Astrocyte of the cerebellum (primary cell): ENCODE measurements around the gene ATXN1.

Experiments
- DNase-seq: peaks from one replicate; pipeline ENCODE4 v3.0.0-alpha.2; 2011; ENCODE audit warnings: low read depth
- H3K4me3 ChIP-seq: 2 replicates; pipeline ENCODE4 v1.5.1; 2011; ENCODE audit warnings: mild to moderate bottlenecking, low read depth, low read length, moderate library complexity
- CTCF ChIP-seq: IDR thresholded peaks from 2 replicates; pipeline ENCODE4 v1.5.1; 2012; ENCODE audit warnings: low read length, low read depth, moderate library complexity, mild to moderate bottlenecking; ENCODE audit errors: missing control alignments
- in situ Hi-C: cut with HindIII; loops from 2 replicates; pipeline ENCODE4 v1.10.0; 2017; ENCODE audit warnings: low sequenced_read_pairs

ATXN1 gene

DNA sequence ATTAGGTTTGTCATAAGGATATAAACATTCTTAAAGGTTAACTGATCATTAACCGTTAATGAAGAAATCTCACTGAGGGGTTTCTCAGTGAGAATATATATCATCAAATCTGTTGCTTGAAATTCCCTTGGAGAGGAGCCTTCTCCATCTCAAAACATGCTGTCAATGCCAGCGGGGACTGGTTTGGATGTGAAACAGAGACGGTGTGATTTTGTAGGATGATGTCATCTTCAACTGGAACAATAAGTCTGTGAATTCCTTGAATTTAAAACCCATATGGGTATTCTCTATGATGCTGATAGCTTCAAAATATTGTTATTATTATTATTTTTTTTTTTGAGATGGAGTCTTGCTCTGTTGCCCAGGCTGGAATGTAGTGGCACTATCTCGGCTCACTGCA lies 447.0 kb downstream of the ATXN1 start:
- DNase-seq: no peak
- no peak overlapping the region for H3K4me3 ChIP-seq
- no peak for TF ChIP-seq CTCF
- in situ Hi-C loops: no loop called here

GRCh38 chr6:16313732-16314131 lies 447.5 kb downstream of the ATXN1 start:
- TF ChIP-seq CTCF: no peak
- no peak for DNase-seq
- in situ Hi-C loops: no loop called here
- H3K4me3 ChIP-seq: no peak overlapping the region

DNA sequence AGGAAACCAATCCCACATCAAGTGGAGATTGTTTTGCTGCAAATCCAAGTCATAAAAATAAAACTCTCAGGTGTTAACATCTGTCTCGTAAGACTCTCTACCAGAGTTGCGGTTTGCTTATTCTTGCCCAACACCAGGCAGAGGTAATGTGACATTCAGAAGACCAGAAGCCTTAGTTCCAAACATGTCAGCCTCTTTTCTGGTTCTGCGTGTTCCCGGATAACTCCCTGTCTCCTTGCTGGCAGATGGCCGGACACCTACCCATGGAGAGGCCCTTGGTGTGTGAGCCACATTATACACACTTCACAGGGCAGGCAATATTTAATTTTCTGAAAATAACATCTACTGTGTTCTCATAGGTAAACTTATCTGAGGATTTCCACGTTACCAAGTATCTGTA lies 449.5 kb downstream of the ATXN1 start:
- DNase-seq: no peak
- in situ Hi-C loops: no loop called here
- no peak overlapping the region for H3K4me3 ChIP-seq
- TF ChIP-seq CTCF: no peak

- no peak for DNase-seq
- H3K4me3 ChIP-seq: no peak overlapping the region
- in situ Hi-C loops: no loop called here
- no peak for TF ChIP-seq CTCF
Measured at GRCh38 chr6:16306334-16306733, 454.9 kb downstream of the ATXN1 start.

- in situ Hi-C loops: no loop called here
- TF ChIP-seq CTCF: no peak
- no peak overlapping the region for H3K4me3 ChIP-seq
- no peak for DNase-seq
Measured at GRCh38 chr6:16305788-16306187, 455.5 kb downstream of the ATXN1 start.

DNA sequence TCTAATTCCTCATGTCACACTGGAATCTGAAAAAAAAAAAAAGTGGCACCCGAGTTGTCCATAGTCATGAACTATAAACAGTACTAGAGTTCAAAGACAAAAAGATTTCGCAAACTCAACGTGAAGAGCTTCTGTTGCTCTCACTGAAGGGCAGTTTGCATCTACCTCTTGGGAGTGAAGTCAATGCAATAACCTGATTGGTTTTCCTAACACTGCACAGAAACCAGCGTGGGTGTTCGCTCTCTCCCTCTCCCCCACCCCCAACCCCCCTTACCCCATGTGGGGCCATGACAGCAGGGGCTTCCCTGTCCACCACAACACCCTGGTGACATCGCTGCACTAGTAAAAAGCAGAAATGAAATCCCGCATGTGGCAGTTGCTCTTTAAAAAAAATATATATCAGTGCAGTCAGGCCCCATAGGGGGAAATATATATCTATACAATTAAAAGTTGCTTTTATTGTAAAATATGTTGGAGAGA lies 456.0 kb downstream of the ATXN1 start:
- no peak for DNase-seq

More for the DNA sequence above, 456.0 kb downstream of the ATXN1 start:
- no peak for TF ChIP-seq CTCF
- H3K4me3 ChIP-seq: no peak overlapping the region
- in situ Hi-C loops: no loop called here
